ENCODE data around the gene CLPTM1L. TPM values are rescaled to one million over a fixed set of nuclear protein-coding genes. Genes with fewer than 3 reads are reported as not detected.
"Not testable (repeated sequence)": the region's sequence is repeated elsewhere in the genome, so short reads cannot be mapped to it uniquely, and the experiment has no call there.

CLPTM1L gene
- total RNA-seq, 1 experiment from 2014 or later = 127 TPM

DNA sequence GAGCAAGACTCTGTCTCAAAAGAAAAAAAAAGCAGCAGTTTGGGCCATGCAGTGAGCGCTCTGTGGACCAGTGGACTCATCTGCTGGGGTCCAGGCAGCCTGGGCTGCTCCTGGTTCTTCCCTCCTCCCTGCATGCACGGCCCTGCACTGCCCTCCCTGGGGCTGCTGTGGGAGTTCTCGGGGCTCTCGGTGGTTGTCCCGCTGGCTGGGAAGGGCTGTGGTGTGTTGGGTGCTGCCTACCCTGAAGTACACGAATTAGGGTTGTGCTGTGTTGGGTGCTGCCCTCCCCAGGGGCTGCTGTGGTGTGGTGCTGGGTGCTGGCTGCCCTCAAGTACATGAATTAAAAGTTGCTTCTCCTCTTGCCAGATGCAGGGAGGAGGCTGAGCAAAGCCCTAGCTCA, 18.3 kb upstream of the CLPTM1L start:
- TF ChIP-seq, protein P1, sequence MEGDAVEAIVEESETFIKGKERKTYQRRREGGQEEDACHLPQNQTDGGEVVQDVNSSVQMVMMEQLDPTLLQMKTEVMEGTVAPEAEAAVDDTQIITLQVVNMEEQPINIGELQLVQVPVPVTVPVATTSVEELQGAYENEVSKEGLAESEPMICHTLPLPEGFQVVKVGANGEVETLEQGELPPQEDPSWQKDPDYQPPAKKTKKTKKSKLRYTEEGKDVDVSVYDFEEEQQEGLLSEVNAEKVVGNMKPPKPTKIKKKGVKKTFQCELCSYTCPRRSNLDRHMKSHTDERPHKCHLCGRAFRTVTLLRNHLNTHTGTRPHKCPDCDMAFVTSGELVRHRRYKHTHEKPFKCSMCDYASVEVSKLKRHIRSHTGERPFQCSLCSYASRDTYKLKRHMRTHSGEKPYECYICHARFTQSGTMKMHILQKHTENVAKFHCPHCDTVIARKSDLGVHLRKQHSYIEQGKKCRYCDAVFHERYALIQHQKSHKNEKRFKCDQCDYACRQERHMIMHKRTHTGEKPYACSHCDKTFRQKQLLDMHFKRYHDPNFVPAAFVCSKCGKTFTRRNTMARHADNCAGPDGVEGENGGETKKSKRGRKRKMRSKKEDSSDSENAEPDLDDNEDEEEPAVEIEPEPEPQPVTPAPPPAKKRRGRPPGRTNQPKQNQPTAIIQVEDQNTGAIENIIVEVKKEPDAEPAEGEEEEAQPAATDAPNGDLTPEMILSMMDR (IDR thresholded peaks at IDR 0.05; ENCODE audit: unreplicated experiment) = no peak
- H3K4me1 Mint-ChIP-seq (ENCODE audit: low read depth, unreplicated experiment) = no peaks in the 10 kb centered on the region
- CTCF ChIA-PET = interaction anchor here (0.6 kb wide), 1 partner anchor 16 kb away, joined by 3 read pairs; no protein-coding TSS in a partner anchor
- H3K27ac Mint-ChIP-seq (ENCODE audit: unreplicated experiment) = no peak overlapping the region
- no peak for DNase-seq
- H3K9me3 Mint-ChIP-seq (ENCODE audit: low read depth, unreplicated experiment) = no peaks in the 10 kb centered on the region
- no TSS peak for BruUV-seq (replicated peaks)
- no peak overlapping the region for H3K4me3 Mint-ChIP-seq (ENCODE audit: low read depth, unreplicated experiment)
- no peaks in the 10 kb centered on the region for H3K36me3 Mint-ChIP-seq (ENCODE audit: insufficient read depth, unreplicated experiment)
- H3K27me3 Mint-ChIP-seq (ENCODE audit: unreplicated experiment) = peaks cover 80% of the 10 kb centered on the region
- intact Hi-C loops (cut with micrococcal nuclease; ENCODE audit: unreplicated experiment) = no loop called here

GRCh38 chr5:1362242-1363015, 17.5 kb upstream of the CLPTM1L start:
- Mint-ChIP-seq H3K4me1 (ENCODE audit: low read depth, unreplicated experiment) (no peaks in the 10 kb centered on the region), H3K9me3 (ENCODE audit: low read depth, unreplicated experiment) (no peaks in the 10 kb centered on the region), H3K27ac (ENCODE audit: unreplicated experiment) (no peak overlapping the region), H3K27me3 (ENCODE audit: unreplicated experiment) (peaks cover 80% of the 10 kb centered on the region), H3K36me3 (ENCODE audit: insufficient read depth, unreplicated experiment) (peaks cover 1% of the 10 kb centered on the region), H3K4me3 (ENCODE audit: low read depth, unreplicated experiment) (no peak overlapping the region)
- intact Hi-C loops (cut with micrococcal nuclease; ENCODE audit: unreplicated experiment) = no loop called here
- no TSS peak for BruUV-seq (replicated peaks)
- DNase-seq = no peak
- CTCF ChIA-PET = no interaction called here
- TF ChIP-seq, protein P1 (IDR thresholded peaks at IDR 0.05; ENCODE audit: unreplicated experiment) = no peak

DNA sequence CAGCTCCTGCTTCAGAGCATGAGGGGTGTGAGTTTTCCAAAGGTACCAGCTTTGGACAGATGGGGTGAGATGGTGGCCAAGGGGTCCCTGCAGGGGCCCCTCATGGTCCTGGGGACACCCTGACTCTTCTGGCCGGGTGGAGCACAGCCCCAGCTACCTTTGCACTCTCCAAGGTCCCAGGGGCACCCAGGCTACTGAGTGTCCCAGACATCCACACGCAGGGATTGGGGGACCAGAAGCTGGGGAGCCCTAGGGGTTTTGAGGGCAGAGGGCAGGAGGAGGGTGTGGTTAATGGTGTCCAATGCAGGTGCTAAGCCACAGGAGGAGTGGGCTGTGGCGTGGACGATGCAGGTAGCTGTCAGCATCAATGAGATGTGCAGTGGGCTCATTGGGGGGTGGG, 16.0 kb upstream of the CLPTM1L start:
- no TSS peak for BruUV-seq (replicated peaks)
- intact Hi-C loops (cut with micrococcal nuclease; ENCODE audit: unreplicated experiment) = no loop called here
- Mint-ChIP-seq H3K27me3 (ENCODE audit: unreplicated experiment) (peaks cover 80% of the 10 kb centered on the region), H3K9me3 (ENCODE audit: low read depth, unreplicated experiment) (no peaks in the 10 kb centered on the region), H3K27ac (ENCODE audit: unreplicated experiment) (no peak overlapping the region), H3K4me1 (ENCODE audit: low read depth, unreplicated experiment) (no peaks in the 10 kb centered on the region), H3K4me3 (ENCODE audit: low read depth, unreplicated experiment) (no peak overlapping the region), H3K36me3 (ENCODE audit: insufficient read depth, unreplicated experiment) (peaks cover 4% of the 10 kb centered on the region)
- no peak for DNase-seq
- TF ChIP-seq, protein P1 (IDR thresholded peaks at IDR 0.05; ENCODE audit: unreplicated experiment) = no peak
- CTCF ChIA-PET = no interaction called here

- intact Hi-C loops (cut with micrococcal nuclease; ENCODE audit: unreplicated experiment); H3K4me1 Mint-ChIP-seq (ENCODE audit: low read depth, unreplicated experiment); CTCF ChIA-PET; H3K9me3 Mint-ChIP-seq (ENCODE audit: low read depth, unreplicated experiment); BruUV-seq (replicated peaks); DNase-seq; H3K27ac Mint-ChIP-seq (ENCODE audit: unreplicated experiment); H3K36me3 Mint-ChIP-seq (ENCODE audit: insufficient read depth, unreplicated experiment); H3K4me3 Mint-ChIP-seq (ENCODE audit: low read depth, unreplicated experiment): not testable (repeated sequence)
- peaks cover 80% of the 10 kb centered on the region for H3K27me3 Mint-ChIP-seq (ENCODE audit: unreplicated experiment)
These were observed 15.5 kb upstream of the CLPTM1L start for GRCh38 chr5:1360367-1360766.

DNA sequence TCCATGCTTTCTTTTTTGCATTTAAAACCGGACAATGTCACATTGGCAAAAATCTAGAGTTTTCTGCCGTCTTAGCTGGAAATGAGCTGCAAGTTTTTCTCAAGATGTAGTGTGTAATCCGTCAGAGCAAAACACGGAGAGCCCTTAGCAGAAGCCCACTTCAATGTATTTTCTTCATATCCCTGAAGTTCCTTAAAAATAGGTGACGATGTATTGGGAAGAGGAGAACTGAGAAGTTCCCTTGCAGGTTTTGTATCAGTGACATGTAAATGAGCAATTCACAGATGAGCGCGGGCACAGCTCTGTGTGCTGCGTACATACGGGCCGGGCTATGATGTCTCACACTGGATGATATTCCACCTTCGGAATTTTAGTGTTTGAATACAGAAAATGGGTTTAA, 14.8 kb upstream of the CLPTM1L start:
- peaks cover 80% of the 10 kb centered on the region for H3K27me3 Mint-ChIP-seq (ENCODE audit: unreplicated experiment)
- no peaks in the 10 kb centered on the region for H3K4me1 Mint-ChIP-seq (ENCODE audit: low read depth, unreplicated experiment)
- no peak overlapping the region for H3K4me3 Mint-ChIP-seq (ENCODE audit: low read depth, unreplicated experiment)
- no TSS peak for BruUV-seq (replicated peaks)
- peaks cover 4% of the 10 kb centered on the region for H3K36me3 Mint-ChIP-seq (ENCODE audit: insufficient read depth, unreplicated experiment)
- CTCF ChIA-PET = interaction anchor here (0.6 kb wide), 1 partner anchor 12 kb away, joined by 6 read pairs; no protein-coding TSS in a partner anchor
- H3K9me3 Mint-ChIP-seq (ENCODE audit: low read depth, unreplicated experiment) = no peaks in the 10 kb centered on the region
- TF ChIP-seq, protein P1 (IDR thresholded peaks at IDR 0.05; ENCODE audit: unreplicated experiment) = no peak
- DNase-seq = no peak
- intact Hi-C loops (cut with micrococcal nuclease; ENCODE audit: unreplicated experiment) = loop anchor here (10.0 kb wide), 1 partner anchor 155 kb away; the partner anchor contains the start of gene SLC6A19
- no peak overlapping the region for H3K27ac Mint-ChIP-seq (ENCODE audit: unreplicated experiment)

Measured in Calu3 (cell line).